Adipocyte (in vitro differentiated cells): ENCODE measurements around the gene DOLK.
"Not testable (repeated sequence)": the region's sequence is repeated elsewhere in the genome, so short reads cannot be mapped to it uniquely, and the experiment has no call there.

Experiments
- DNase-seq: peaks from one replicate; pipeline ENCODE4 v3.0.0-alpha.2; 2015; ENCODE audit warnings: low read depth
- H3K27me3 ChIP-seq: replicated peaks from 2 replicates; pipeline ENCODE4 v1.7.0; 2013; ENCODE audit warnings: mild to moderate bottlenecking, low read length, moderate library complexity; ENCODE audit not compliant: control insufficient read depth, insufficient read depth
- H3K36me3 ChIP-seq: 2 replicates; pipeline ENCODE4 v1.7.0; 2013; ENCODE audit warnings: low read length, mild to moderate bottlenecking, moderate library complexity; ENCODE audit not compliant: control insufficient read depth, insufficient read depth, severe bottlenecking
- H3K4me1 ChIP-seq: 2 replicates; pipeline ENCODE4 v1.7.0; 2013; ENCODE audit warnings: mild to moderate bottlenecking, low read length, moderate library complexity; ENCODE audit not compliant: control insufficient read depth, insufficient read depth
- H3K4me3 ChIP-seq: 2 replicates; pipeline ENCODE4 v1.7.0; 2013; ENCODE audit warnings: mild to moderate bottlenecking, low read length, moderate library complexity
- H3K9ac ChIP-seq: 2 replicates; pipeline ENCODE4 v1.7.0; 2013; ENCODE audit warnings: mild to moderate bottlenecking, low read length, moderate library complexity
- H3K9me3 ChIP-seq: 2 replicates; pipeline ENCODE4 v1.7.0; 2013; ENCODE audit warnings: mild to moderate bottlenecking, low read length, moderate library complexity; ENCODE audit not compliant: control insufficient read depth

DOLK gene

GRCh38 chr9:128946571-128947276 is 679 bp downstream of the DOLK start:
- peaks cover 37% of the 10 kb centered on the region for H3K4me1 ChIP-seq
- DNase-seq: peak; percentile 40
- no peaks in the 10 kb centered on the region for H3K27me3 ChIP-seq
- H3K9ac ChIP-seq: peak overlapping the region; percentile 93
- no peaks in the 10 kb centered on the region for H3K9me3 ChIP-seq
- peak overlapping the region; percentile 90 for H3K4me3 ChIP-seq
- H3K36me3 ChIP-seq: peaks cover 12% of the 10 kb centered on the region

DNA sequence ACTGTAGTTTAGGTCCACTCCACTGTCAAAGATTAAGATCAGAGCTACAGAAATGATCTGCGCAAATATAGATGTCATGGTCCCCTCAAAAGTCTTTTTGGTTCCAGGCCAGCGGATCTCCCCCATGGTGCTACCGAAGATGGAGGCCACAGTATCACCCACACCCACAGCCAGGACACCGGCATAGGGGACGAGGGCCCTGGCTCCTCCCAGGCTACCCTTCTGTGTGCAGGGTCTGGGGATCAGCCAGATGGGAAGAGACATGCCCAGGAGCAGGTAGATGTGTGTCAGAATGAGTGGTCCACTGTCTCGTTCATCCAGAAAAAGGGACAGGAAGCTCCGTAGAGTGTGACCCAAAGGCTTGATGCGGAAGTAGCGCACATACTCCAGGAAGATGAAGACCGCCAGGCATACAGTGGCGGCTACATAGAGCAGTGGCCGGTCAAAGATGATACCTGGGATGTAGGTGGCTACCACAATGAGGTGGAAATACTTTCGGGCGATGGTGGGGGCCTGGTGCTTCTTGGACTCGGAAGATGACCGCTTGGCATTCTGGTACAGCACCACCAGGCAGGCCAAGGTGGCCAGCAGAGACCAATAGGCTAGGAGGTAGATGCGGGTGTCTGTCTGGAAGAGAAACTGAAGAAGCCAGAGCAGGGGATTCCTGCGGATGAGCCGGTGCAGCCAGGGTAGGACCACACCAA is 1.5 kb downstream of the DOLK start:
- DNase-seq: no peak
- no peaks in the 10 kb centered on the region for H3K27me3 ChIP-seq
- H3K9me3 ChIP-seq: no peaks in the 10 kb centered on the region
- no peak overlapping the region for H3K9ac ChIP-seq
- peak overlapping the region; percentile 90 for H3K4me3 ChIP-seq
- peaks cover 12% of the 10 kb centered on the region for H3K36me3 ChIP-seq
- H3K4me1 ChIP-seq: peaks cover 37% of the 10 kb centered on the region

DNA sequence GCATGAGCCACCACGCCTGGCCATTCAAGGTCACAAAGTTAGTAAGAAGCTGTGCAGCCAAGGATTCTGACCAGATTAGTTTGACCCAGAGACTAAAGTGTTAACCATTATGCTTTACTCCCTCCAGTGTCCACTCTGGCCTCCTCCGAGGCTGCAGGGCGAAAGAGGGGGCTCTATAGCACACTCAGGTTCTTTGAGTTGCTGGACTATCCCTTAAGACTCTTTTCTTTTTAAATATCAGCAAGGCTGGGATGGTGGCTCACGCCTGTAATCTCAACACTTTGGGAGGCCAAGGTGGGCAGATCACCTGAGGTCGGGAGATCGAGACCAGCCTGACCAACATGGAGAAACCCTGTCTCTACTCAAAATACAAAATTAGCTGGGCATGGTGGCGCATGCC is 2.4 kb downstream of the DOLK start:
- DNase-seq, H3K36me3 ChIP-seq, H3K9me3 ChIP-seq, H3K4me3 ChIP-seq, H3K9ac ChIP-seq, H3K27me3 ChIP-seq: not testable (repeated sequence)
- peaks cover 37% of the 10 kb centered on the region for H3K4me1 ChIP-seq

DNA sequence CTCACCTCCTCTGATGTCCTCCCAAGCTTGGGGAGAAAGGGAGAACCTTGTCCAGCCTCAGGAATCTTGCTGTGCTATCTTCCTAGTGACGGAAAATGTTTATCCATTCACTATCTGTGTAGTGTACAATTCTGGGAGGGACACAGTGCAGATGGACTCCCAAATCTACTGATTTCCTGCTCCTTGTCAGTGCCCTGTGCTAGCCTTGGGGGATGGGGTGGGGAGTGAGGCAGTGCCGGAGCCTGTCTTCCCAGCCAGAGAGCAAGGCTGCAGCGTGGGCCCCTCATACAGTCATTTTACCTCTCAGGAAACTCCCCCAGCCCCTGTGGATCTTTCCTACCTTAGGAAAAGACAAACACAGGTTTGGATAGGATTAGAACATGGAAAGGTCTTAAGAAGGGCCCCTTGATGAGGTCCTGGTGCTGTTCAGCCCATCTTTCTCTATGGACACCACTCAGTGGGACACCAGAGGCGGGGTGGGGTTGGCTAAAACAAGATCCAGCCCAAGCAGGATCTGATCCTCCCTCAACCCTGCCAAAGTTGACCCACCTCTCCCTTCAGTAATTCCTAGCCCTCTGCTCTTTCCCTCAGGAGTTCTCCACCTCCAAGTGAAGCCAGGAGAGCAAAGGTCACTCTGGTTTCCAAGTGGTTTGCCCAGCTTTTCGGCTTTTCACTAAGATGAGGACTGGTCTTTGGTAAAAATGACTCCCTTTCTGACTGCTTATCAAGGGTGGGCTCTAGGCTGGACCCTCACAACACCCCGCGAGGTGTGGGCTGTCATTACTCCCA is 3.4 kb downstream of the DOLK start:
- no peaks in the 10 kb centered on the region for H3K27me3 ChIP-seq
- H3K36me3 ChIP-seq: peaks cover 8% of the 10 kb centered on the region
- peak overlapping the region; percentile 7 for H3K9ac ChIP-seq
- H3K4me1 ChIP-seq: peaks cover 37% of the 10 kb centered on the region
- H3K4me3 ChIP-seq: no peak overlapping the region
- no peaks in the 10 kb centered on the region for H3K9me3 ChIP-seq
- no peak for DNase-seq

GRCh38 chr9:128940946-128941755 is 6.3 kb downstream of the DOLK start:
- Histone ChIP-seq H3K4me3 (no peak overlapping the region), H3K9ac (no peak overlapping the region), H3K36me3 (peaks cover 7% of the 10 kb centered on the region), H3K9me3 (no peaks in the 10 kb centered on the region), H3K27me3 (no peaks in the 10 kb centered on the region), H3K4me1 (peaks cover 24% of the 10 kb centered on the region)
- DNase-seq: no peak

- Histone ChIP-seq H3K4me3 (no peak overlapping the region), H3K36me3 (no peaks in the 10 kb centered on the region), H3K9me3 (no peaks in the 10 kb centered on the region), H3K27me3 (no peaks in the 10 kb centered on the region), H3K9ac (no peak overlapping the region), H3K4me1 (peaks cover 22% of the 10 kb centered on the region)
- no peak for DNase-seq
These were observed 7.0 kb downstream of the DOLK start for GRCh38 chr9:128940271-128940921.

DNA sequence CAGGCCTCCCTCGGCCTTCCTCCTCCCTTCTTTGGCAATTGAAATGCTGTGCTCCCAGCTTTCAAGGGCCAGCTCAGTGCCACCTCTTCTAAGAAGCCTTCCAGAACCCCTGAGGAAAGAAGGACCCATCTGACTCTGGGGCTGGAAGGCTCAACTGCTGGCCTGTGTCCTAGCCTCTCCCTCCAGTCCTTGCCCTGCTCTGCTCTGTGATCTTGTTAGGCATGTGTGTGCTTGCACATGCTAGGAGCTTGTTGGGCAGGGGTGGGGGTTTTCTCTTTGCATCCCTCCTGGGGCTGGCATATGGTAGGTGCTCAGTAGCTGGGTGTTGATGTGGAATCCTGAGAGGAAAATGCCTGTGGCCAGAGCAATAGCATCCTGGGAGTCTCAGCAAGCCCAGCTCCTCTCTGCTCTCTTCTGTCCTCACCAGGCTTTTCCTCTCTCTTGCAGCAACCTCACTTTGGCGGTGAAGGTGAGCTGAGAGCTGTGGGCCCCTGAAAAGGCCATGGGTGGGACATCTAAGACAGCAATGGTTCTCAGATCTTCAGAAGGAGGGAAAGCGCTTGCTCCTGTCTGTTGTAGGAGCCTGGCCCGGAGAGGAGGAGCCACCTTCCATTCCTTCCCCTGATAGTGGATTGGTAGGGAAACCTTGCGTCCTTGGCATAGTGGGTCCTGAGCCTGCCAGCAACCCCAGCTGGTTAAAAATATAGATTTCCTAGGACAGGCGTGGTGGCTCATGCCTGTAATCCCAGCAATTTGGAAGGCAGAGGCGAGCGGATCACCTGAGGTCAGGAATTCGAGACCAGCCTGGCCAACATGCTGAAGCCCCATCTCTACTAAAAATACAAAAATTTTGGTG is 9.9 kb downstream of the DOLK start:
- no peaks in the 10 kb centered on the region for H3K9me3 ChIP-seq
- H3K4me1 ChIP-seq: peaks cover 2% of the 10 kb centered on the region
- no peaks in the 10 kb centered on the region for H3K36me3 ChIP-seq
- H3K9ac ChIP-seq: no peak overlapping the region
- H3K27me3 ChIP-seq: no peaks in the 10 kb centered on the region
- no peak for DNase-seq
- H3K4me3 ChIP-seq: no peak overlapping the region

DNA sequence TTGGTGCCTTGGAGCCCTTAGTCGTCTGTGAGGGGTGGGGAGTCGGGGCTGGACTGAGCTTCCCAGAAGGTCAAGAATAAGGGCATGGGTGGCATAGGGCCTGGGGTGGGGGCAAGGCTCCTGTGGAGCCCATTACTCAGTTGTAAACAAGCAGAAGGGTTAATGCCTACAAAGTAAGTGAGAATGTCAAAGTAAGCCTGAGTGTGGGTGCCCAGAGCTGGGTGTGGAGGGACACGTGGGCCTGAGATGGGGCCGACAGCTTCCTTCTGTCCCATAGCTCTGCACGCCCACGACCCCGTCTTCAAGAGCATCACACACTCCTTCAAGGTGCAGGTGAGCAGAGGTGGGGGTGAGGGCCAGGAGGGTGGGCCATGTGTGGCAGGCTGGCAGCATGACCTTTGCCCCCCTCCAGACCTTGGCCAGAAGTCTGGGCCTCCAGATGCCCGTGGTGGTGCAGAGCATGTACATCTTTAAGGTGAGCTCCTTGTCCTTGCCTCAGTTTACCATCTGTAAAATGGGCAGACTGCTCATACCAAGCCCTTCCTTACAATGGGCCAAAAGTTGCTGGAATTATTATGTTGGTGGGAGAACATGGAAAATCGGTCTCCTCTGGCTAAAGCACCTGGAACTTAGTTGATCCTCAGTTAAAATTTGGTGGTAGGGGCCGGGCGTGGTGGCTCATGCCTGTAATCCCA is 11.1 kb downstream of the DOLK start:
- Histone ChIP-seq H3K9ac (no peak overlapping the region), H3K4me1 (no peaks in the 10 kb centered on the region), H3K4me3 (no peak overlapping the region), H3K36me3 (no peaks in the 10 kb centered on the region), H3K9me3 (no peaks in the 10 kb centered on the region), H3K27me3 (no peaks in the 10 kb centered on the region)
- no peak for DNase-seq

GRCh38 chr9:128933731-128934130 is 13.7 kb downstream of the DOLK start:
- no peak overlapping the region for H3K9ac ChIP-seq
- H3K4me1 ChIP-seq: no peaks in the 10 kb centered on the region
- no peaks in the 10 kb centered on the region for H3K27me3 ChIP-seq
- no peak for DNase-seq
- H3K9me3 ChIP-seq: no peaks in the 10 kb centered on the region
- H3K4me3 ChIP-seq: no peak overlapping the region
- no peaks in the 10 kb centered on the region for H3K36me3 ChIP-seq
